SKM-1 (cell line): Measurements from ENCODE around the gene SPPL2B.
"Not testable (repeated sequence)": the region's sequence is repeated elsewhere in the genome, so short reads cannot be mapped to it uniquely, and the experiment has no call there.

Source experiments
- DNase-seq: peaks from one replicate; lab custom pipeline; 2025; ENCODE audit not compliant: unreplicated experiment; lab: John Stamatoyannopoulos, UW

Gene SPPL2B

GRCh38 chr19:2336528-2337328, 8.2 kb downstream of the SPPL2B start:
- no peak for DNase-seq

GRCh38 chr19:2337329-2337707, 8.8 kb downstream of the SPPL2B start:
- DNase-seq: no peak

GRCh38 chr19:2338055-2338615, 9.7 kb downstream of the SPPL2B start:
- no peak for DNase-seq

GRCh38 chr19:2338751-2339643, 10.5 kb downstream of the SPPL2B start:
- no peak for DNase-seq

GRCh38 chr19:2339644-2340310, 11.3 kb downstream of the SPPL2B start:
- DNase-seq: no peak

GRCh38 chr19:2340496-2341243, 12.2 kb downstream of the SPPL2B start:
- no peak for DNase-seq

GRCh38 chr19:2341244-2341751, 12.8 kb downstream of the SPPL2B start:
- no peak for DNase-seq

- DNase-seq: no peak
Observed at GRCh38 chr19:2341982-2342381, 13.5 kb downstream of the SPPL2B start.

GRCh38 chr19:2342656-2343288, 14.3 kb downstream of the SPPL2B start:
- no peak for DNase-seq

GRCh38 chr19:2343289-2343982, 15.0 kb downstream of the SPPL2B start:
- DNase-seq: no peak

GRCh38 chr19:2344381-2344870, 15.9 kb downstream of the SPPL2B start:
- no peak for DNase-seq

GRCh38 chr19:2345076-2345475, 16.6 kb downstream of the SPPL2B start:
- DNase-seq: no peak

GRCh38 chr19:2345794-2346663, 17.5 kb downstream of the SPPL2B start:
- DNase-seq: no peak

GRCh38 chr19:2349818-2350217, 21.3 kb downstream of the SPPL2B start:
- not testable (repeated sequence) for DNase-seq

- DNase-seq: no peak
Observed at GRCh38 chr19:2350656-2351055, 22.2 kb downstream of the SPPL2B start.

- DNase-seq: no peak
Observed at GRCh38 chr19:2351591-2351990, 23.1 kb downstream of the SPPL2B start.

GRCh38 chr19:2352121-2352520, 23.6 kb downstream of the SPPL2B start:
- no peak for DNase-seq
